GM23338 (cell line): ENCODE measurements around the gene SMOC2. TPM values are rescaled to one million over a fixed set of nuclear protein-coding genes. Genes with fewer than 3 reads are reported as not detected.
"Not testable (repeated sequence)": the region's sequence is repeated elsewhere in the genome, so short reads cannot be mapped to it uniquely, and the experiment has no call there.

ENCODE experiments used
- ATAC-seq: fragments of 200-7000 bp; cut with Tn5 transposase; 3 replicates; pipeline ENCODE4 v1.9.1; 2020
- DNase-seq: peaks from one replicate; pipeline ENCODE4 v3.0.0-alpha.2; 2015; ENCODE audit warnings: low spot score
- H2AFZ ChIP-seq: fragments of 200-600 bp; sonication (generic); 2 replicates; pipeline ENCODE4 v1.8.0; 2016; ENCODE audit warnings: antibody characterized with exemption, mild to moderate bottlenecking, moderate library complexity
- H3F3A ChIP-seq: fragments of 200-600 bp; sonication (generic); replicated peaks from 2 replicates; pipeline ENCODE4 v1.8.0; 2017; ENCODE audit warnings: antibody characterized with exemption, mixed run types, low read depth
- H3K27ac ChIP-seq: fragments of 200-600 bp; sonication (generic); 2 replicates; pipeline ENCODE4 v1.6.1; 2016; ENCODE audit warnings: low read depth
- H3K27me3 ChIP-seq: fragments of 200-600 bp; sonication (generic); 2 replicates; pipeline ENCODE4 v1.8.0; 2016; ENCODE audit warnings: mild to moderate bottlenecking, mixed run types, moderate library complexity; ENCODE audit not compliant: insufficient read depth
- H3K36me3 ChIP-seq: fragments of 200-600 bp; sonication (generic); 2 replicates; pipeline ENCODE4 v1.8.0; 2016; ENCODE audit warnings: mild to moderate bottlenecking; ENCODE audit not compliant: insufficient read depth
- H3K4me1 ChIP-seq: fragments of 200-600 bp; sonication (generic); 2 replicates; pipeline ENCODE4 v1.8.0; 2016; ENCODE audit warnings: mild to moderate bottlenecking, moderate library complexity; ENCODE audit not compliant: insufficient read depth
- H3K4me2 ChIP-seq: fragments of 200-600 bp; sonication (generic); 2 replicates; pipeline ENCODE4 v1.7.1; 2017; ENCODE audit warnings: mixed run types
- H3K4me3 ChIP-seq: fragments of 200-600 bp; sonication (generic); 2 replicates; pipeline ENCODE4 v1.6.1; 2016; ENCODE audit warnings: mixed run types
- H3K79me2 ChIP-seq: fragments of 200-600 bp; sonication (generic); replicated peaks from 2 replicates; pipeline ENCODE4 v1.8.0; 2017; ENCODE audit warnings: mild to moderate bottlenecking; ENCODE audit not compliant: insufficient read depth
- H3K9me2 ChIP-seq: fragments of 200-600 bp; sonication (generic); 2 replicates; pipeline ENCODE4 v1.8.0; 2017; ENCODE audit not compliant: insufficient read depth
- H4K20me1 ChIP-seq: fragments of 200-600 bp; sonication (generic); replicated peaks from 2 replicates; pipeline ENCODE4 v1.8.0; 2017; ENCODE audit warnings: mild to moderate bottlenecking; ENCODE audit not compliant: insufficient read depth
- H3K27ac Mint-ChIP-seq: 2 replicates; pipeline ENCODE4 v1.8.0; 2020; ENCODE audit warnings: inconsistent platforms, mild to moderate bottlenecking, moderate library complexity, mixed read lengths
- H3K27me3 Mint-ChIP-seq: 3 replicates; pipeline ENCODE4 v1.8.0; 2022; ENCODE audit warnings: low read depth, mild to moderate bottlenecking, moderate library complexity, mixed read lengths, inconsistent platforms; ENCODE audit not compliant: insufficient read depth, poor library complexity
- H3K36me3 Mint-ChIP-seq: 3 replicates; pipeline ENCODE4 v1.8.0; 2021; ENCODE audit warnings: low read depth, mild to moderate bottlenecking, inconsistent platforms, moderate library complexity, mixed read lengths
- H3K4me1 Mint-ChIP-seq: 3 replicates; pipeline ENCODE4 v1.8.0; 2020; ENCODE audit warnings: mild to moderate bottlenecking, inconsistent platforms, mixed read lengths
- H3K4me3 Mint-ChIP-seq: 3 replicates; pipeline ENCODE4 v1.8.0; 2021; ENCODE audit warnings: moderate library complexity, mild to moderate bottlenecking, inconsistent platforms, mixed read lengths
- H3K9me3 Mint-ChIP-seq: 3 replicates; pipeline ENCODE4 v1.8.0; 2020; ENCODE audit warnings: moderate library complexity, mild to moderate bottlenecking, inconsistent platforms, mixed read lengths
- ETS1 ChIP-seq: IDR thresholded peaks from 2 replicates; pipeline ENCODE4 v1.6.1; 2016; ENCODE audit warnings: antibody characterized with exemption
- EZH2 ChIP-seq: fragments of 200-600 bp; sonication (generic); IDR thresholded peaks from one replicate; pipeline ENCODE4 v1.8.0; 2017; ENCODE audit warnings: antibody characterized with exemption, mild to moderate bottlenecking, low read depth; ENCODE audit not compliant: unreplicated experiment
- JUNB ChIP-seq: IDR thresholded peaks from one replicate; pipeline ENCODE4 v1.6.1; 2016; ENCODE audit warnings: antibody characterized with exemption; ENCODE audit not compliant: unreplicated experiment
- REST ChIP-seq: IDR thresholded peaks from one replicate; pipeline ENCODE4 v1.6.1; 2018; ENCODE audit warnings: antibody characterized with exemption; ENCODE audit not compliant: unreplicated experiment
- STAT1 ChIP-seq: IDR thresholded peaks from one replicate; pipeline ENCODE4 v1.6.1; 2016; ENCODE audit warnings: antibody characterized with exemption; ENCODE audit not compliant: unreplicated experiment
- polyA plus RNA-seq: library from polyadenylated mRNA; unstranded; fragments of >200 nt; fragmentation: Nextera tagmentation; extraction: Ambion mirVana; gene quantifications from 2 replicates; pipeline ENCODE4 v1.2.1, GENCODE V29; 2016
- total RNA-seq: library from RNA; depleted of rRNA; stranded (reverse); fragments of >200 nt; shearing (Covaris generic); gene quantifications from 2 replicates; pipeline ENCODE4 v1.2.3, GENCODE V29; 2014

SMOC2 gene
- total and polyA plus RNA-seq, 2 experiments from 2014 or later, result 4.3 to 6.5 TPM

- Mint-ChIP-seq H3K4me3 (no peak overlapping the region), H3K27ac (no peak overlapping the region), H3K27me3 (peaks cover 3% of the 10 kb centered on the region), H3K9me3 (no peaks in the 10 kb centered on the region), H3K4me1 (peaks cover 10% of the 10 kb centered on the region), H3K36me3 (no peaks in the 10 kb centered on the region)
- H3K36me3 ChIP-seq, result no peaks in the 10 kb centered on the region
- no peak for ATAC-seq
- H3K4me2 ChIP-seq, result no peak overlapping the region
- DNase-seq, result no peak
- no peak overlapping the region for H3K27ac ChIP-seq
- no peak overlapping the region for H3K4me3 ChIP-seq
- H3K27me3 ChIP-seq, result no peaks in the 10 kb centered on the region
- H3F3A ChIP-seq, result no peaks in the 10 kb centered on the region
- H3K79me2 ChIP-seq, result no peaks in the 10 kb centered on the region
- TF ChIP-seq JUNB (no peak), STAT1 (no peak), ETS1 (no peak), EZH2 (no peak), REST (no peak)
- no peaks in the 10 kb centered on the region for H4K20me1 ChIP-seq
- no peaks in the 10 kb centered on the region for H3K9me2 ChIP-seq
- no peaks in the 10 kb centered on the region for H3K4me1 ChIP-seq
- no peak overlapping the region for H2AFZ ChIP-seq
Measured at GRCh38 chr6:168571268-168571667, 130.3 kb downstream of the SMOC2 start.

GRCh38 chr6:168573276-168573835, 132.4 kb downstream of the SMOC2 start:
- not testable (repeated sequence) for H3K27ac ChIP-seq, H3K4me3 Mint-ChIP-seq, DNase-seq, ATAC-seq, H4K20me1 ChIP-seq, H3K36me3 ChIP-seq, H3K27me3 Mint-ChIP-seq, H3K4me3 ChIP-seq, H3K27ac Mint-ChIP-seq, H3K4me1 Mint-ChIP-seq, H3K79me2 ChIP-seq, H3K4me2 ChIP-seq, H2AFZ ChIP-seq, H3K4me1 ChIP-seq, H3K9me3 Mint-ChIP-seq, H3K27me3 ChIP-seq, H3K9me2 ChIP-seq, H3K36me3 Mint-ChIP-seq, H3F3A ChIP-seq
